Measurements from ENCODE around the gene SPDYE6.
"Not testable (repeated sequence)": the region's sequence is repeated elsewhere in the genome, so short reads cannot be mapped to it uniquely, and the experiment has no call there.

The SPDYE6 gene

GRCh38 chr7:102317231-102318059 lies 38.8 kb downstream of the SPDYE6 start:
- DNase-seq (ENCODE audit: low read depth), result no peak

- no peak for DNase-seq (ENCODE audit: low read depth)
Measured at GRCh38 chr7:102313997-102314780, 42.1 kb downstream of the SPDYE6 start.

- DNase-seq (ENCODE audit: low read depth), result no peak
Measured at GRCh38 chr7:102312317-102312716, 43.9 kb downstream of the SPDYE6 start.

GRCh38 chr7:102310414-102310815 lies 45.8 kb downstream of the SPDYE6 start:
- no peak for DNase-seq (ENCODE audit: low read depth)

- no peak for DNase-seq (ENCODE audit: low read depth)
Measured at GRCh38 chr7:102306916-102307677, 49.1 kb downstream of the SPDYE6 start.

GRCh38 chr7:102305414-102306268 lies 50.6 kb downstream of the SPDYE6 start:
- no peak for DNase-seq (ENCODE audit: low read depth)

GRCh38 chr7:102304668-102305067 lies 51.6 kb downstream of the SPDYE6 start:
- no peak for DNase-seq (ENCODE audit: low read depth)

- DNase-seq (ENCODE audit: low read depth), result no peak
Measured at GRCh38 chr7:102303669-102304422, 52.4 kb downstream of the SPDYE6 start.

GRCh38 chr7:102302025-102302424 lies 54.2 kb downstream of the SPDYE6 start:
- DNase-seq (ENCODE audit: low read depth), result no peak

- not testable (repeated sequence) for DNase-seq (ENCODE audit: low read depth)
Measured at GRCh38 chr7:102301367-102301766, 54.9 kb downstream of the SPDYE6 start.

- no peak for DNase-seq (ENCODE audit: low read depth)
Measured at GRCh38 chr7:102300643-102301221, 55.5 kb downstream of the SPDYE6 start.

GRCh38 chr7:102297487-102298218 lies 58.6 kb downstream of the SPDYE6 start:
- no peak for DNase-seq (ENCODE audit: low read depth)

GRCh38 chr7:102296514-102296913 lies 59.7 kb downstream of the SPDYE6 start:
- DNase-seq (ENCODE audit: low read depth), result no peak

- DNase-seq (ENCODE audit: low read depth), result no peak
Measured at GRCh38 chr7:102296179-102296438, 60.1 kb downstream of the SPDYE6 start.
